ENCODE measurements around the gene KCNQ5.

DNA sequence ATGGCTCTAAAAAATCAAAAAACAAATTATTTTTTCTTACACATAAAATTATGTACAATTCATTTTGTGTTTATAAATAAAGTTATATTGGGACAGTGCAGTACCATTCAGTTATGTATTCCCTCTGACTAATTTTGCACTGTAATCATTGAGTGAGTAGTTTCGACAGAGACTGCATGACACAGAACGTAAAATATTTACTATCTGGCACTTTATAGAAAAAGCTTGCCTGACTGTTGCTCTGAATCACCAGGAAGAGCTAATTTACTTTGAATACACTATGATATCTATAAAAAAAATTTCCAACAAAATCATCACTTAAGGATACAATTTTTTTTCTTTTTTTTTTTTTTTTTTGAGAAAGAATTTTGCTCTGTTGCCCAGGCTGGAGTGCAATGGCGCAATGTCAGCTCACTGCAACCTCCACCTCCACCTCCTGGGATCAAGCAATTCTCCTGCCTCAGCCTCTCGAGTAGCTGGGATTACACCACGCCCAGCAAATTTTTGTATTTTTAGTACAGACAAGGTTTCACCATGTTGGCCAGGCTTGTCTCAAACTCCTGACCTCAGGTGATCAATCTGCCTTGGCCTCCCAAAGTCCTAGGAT is 614.4 kb downstream of the KCNQ5 start:
- no peak for TF ChIP-seq POLR2AphosphoS5 (IDR thresholded peaks at IDR 0.05; ENCODE audit: insufficient read depth in 1 of 2, low read depth in 1 of 2)
- TF ChIP-seq, protein P1, sequence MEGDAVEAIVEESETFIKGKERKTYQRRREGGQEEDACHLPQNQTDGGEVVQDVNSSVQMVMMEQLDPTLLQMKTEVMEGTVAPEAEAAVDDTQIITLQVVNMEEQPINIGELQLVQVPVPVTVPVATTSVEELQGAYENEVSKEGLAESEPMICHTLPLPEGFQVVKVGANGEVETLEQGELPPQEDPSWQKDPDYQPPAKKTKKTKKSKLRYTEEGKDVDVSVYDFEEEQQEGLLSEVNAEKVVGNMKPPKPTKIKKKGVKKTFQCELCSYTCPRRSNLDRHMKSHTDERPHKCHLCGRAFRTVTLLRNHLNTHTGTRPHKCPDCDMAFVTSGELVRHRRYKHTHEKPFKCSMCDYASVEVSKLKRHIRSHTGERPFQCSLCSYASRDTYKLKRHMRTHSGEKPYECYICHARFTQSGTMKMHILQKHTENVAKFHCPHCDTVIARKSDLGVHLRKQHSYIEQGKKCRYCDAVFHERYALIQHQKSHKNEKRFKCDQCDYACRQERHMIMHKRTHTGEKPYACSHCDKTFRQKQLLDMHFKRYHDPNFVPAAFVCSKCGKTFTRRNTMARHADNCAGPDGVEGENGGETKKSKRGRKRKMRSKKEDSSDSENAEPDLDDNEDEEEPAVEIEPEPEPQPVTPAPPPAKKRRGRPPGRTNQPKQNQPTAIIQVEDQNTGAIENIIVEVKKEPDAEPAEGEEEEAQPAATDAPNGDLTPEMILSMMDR (IDR thresholded peaks at IDR 0.05), result no peak

Data from vagina (tissue), 2 donors.